Loucy (cell line): ENCODE data around the gene B9D1.

ENCODE experiments used
- EZH2phosphoT487 ChIP-seq: fragments of 200-600 bp; IDR thresholded peaks from 2 replicates; pipeline ENCODE4 v1.6.1; 2018; ENCODE audit warnings: antibody characterized with exemption, mild to moderate bottlenecking, moderate library complexity, borderline replicate concordance
- TF ChIP-seq, protein P1 (sequence below): fragments of 200-600 bp; sonication (generic); conservative IDR thresholded peaks from 2 replicates; pipeline ENCODE4 v1.5.1; 2014; ENCODE audit warnings: mild to moderate bottlenecking, antibody characterized with exemption, low read length

DNA sequence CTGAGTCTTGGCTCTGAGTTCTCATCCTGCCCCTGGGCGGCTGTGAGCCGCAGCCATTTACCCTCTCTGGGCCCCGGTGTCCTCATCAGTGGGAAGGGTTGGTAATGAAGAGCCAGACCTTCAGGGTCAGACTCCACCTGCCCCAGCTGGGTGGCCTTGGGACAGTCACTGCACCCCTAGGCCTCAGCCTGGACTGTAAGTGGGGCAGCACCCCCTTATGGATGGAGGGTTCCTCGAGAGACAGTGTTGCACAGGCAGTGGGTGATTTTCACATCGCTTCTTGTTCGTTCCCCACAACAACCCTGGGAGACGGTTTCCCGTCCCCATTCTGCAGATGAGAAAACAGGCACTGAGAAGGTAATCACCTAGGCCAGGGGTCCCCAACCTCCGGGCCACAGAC is 60.5 kb downstream of the B9D1 start:
- TF ChIP-seq, protein P1, sequence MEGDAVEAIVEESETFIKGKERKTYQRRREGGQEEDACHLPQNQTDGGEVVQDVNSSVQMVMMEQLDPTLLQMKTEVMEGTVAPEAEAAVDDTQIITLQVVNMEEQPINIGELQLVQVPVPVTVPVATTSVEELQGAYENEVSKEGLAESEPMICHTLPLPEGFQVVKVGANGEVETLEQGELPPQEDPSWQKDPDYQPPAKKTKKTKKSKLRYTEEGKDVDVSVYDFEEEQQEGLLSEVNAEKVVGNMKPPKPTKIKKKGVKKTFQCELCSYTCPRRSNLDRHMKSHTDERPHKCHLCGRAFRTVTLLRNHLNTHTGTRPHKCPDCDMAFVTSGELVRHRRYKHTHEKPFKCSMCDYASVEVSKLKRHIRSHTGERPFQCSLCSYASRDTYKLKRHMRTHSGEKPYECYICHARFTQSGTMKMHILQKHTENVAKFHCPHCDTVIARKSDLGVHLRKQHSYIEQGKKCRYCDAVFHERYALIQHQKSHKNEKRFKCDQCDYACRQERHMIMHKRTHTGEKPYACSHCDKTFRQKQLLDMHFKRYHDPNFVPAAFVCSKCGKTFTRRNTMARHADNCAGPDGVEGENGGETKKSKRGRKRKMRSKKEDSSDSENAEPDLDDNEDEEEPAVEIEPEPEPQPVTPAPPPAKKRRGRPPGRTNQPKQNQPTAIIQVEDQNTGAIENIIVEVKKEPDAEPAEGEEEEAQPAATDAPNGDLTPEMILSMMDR: no peak
- no peak for TF ChIP-seq EZH2phosphoT487
